CD4-positive, alpha-beta T cell (primary cell): Measurements from ENCODE around the gene PKDREJ. TPM values are rescaled to one million over a fixed set of nuclear protein-coding genes. Genes with fewer than 3 reads are reported as not detected.

Source experiments
- ATAC-seq: fragments of 200-7000 bp; cut with Tn5 transposase; one replicate; pipeline ENCODE4 v1.10.0; 2022; ENCODE audit warnings: mild to moderate bottlenecking; ENCODE audit not compliant: poor library complexity
- CTCF ChIA-PET: fragments of 350-600 bp; sonication (Branson Sonifier 250); formaldehyde crosslinking; loops from one replicate; lab custom pipeline; 2021; ENCODE audit warnings: antibody characterized with exemption, inconsistent platforms; lab: Charles Lee
- POLR2A ChIA-PET: fragments of 350-600 bp; sonication (Branson Sonifier 250); formaldehyde crosslinking; loops from one replicate; lab custom pipeline; 2021; ENCODE audit warnings: antibody characterized with exemption, inconsistent platforms; lab: Charles Lee
- DNase-seq, 14 experiments: peaks; one replicate each; pipeline ENCODE4 v3.0.0-alpha.2; 2013 to 2020; ENCODE audit warnings: mixed read lengths in 2 of 14
- H3K27ac ChIP-seq, 2 donors: one replicate each; pipeline versions ENCODE4 v1.5.1 to v1.7.0; 2013; ENCODE audit warnings: low read length in 2 of 2, low read depth in 1 of 2, mild to moderate bottlenecking in 1 of 2
- H3K27me3 ChIP-seq, 2 experiments: 1 replicate in 1 of 2; 2 replicates in 1 of 2; pipeline versions ENCODE4 v1.6.1 to v1.7.0; 2013; ENCODE audit warnings: low read length in 2 of 2, control low read depth in 1 of 2, mild to moderate bottlenecking in 1 of 2, moderate library complexity in 1 of 2; ENCODE audit not compliant: insufficient read depth in 2 of 2, control insufficient read depth in 1 of 2
- H3K36me3 ChIP-seq: one replicate; pipeline ENCODE4 v1.6.1; 2013; ENCODE audit warnings: low read length, control low read depth; ENCODE audit not compliant: insufficient read depth
- H3K4me1 ChIP-seq: one replicate; pipeline ENCODE4 v1.6.1; 2013; ENCODE audit warnings: low read length, control low read depth; ENCODE audit not compliant: insufficient read depth
- H3K4me3 ChIP-seq: one replicate; pipeline ENCODE4 v1.5.1; 2013; ENCODE audit warnings: mild to moderate bottlenecking, low read length, moderate library complexity
- H3K9me3 ChIP-seq, 2 experiments: 1 replicate in 1 of 2; 2 replicates in 1 of 2; pipeline versions ENCODE4 v1.6.1 to v1.7.0; 2013; ENCODE audit warnings: low read length in 2 of 2, mild to moderate bottlenecking in 2 of 2, control low read depth in 1 of 2, moderate library complexity in 1 of 2; ENCODE audit not compliant: control insufficient read depth in 1 of 2, insufficient read depth in 1 of 2
- H3K27ac Mint-ChIP-seq: one replicate; pipeline ENCODE4 v1.8.0; 2020; ENCODE audit warnings: mixed read lengths
- H3K27me3 Mint-ChIP-seq: one replicate; pipeline ENCODE4 v1.8.0; 2021; ENCODE audit warnings: mixed read lengths
- H3K36me3 Mint-ChIP-seq: one replicate; pipeline ENCODE4 v1.8.0; 2021; ENCODE audit warnings: low read depth, mixed read lengths
- H3K4me1 Mint-ChIP-seq: one replicate; pipeline ENCODE4 v1.8.0; 2021; ENCODE audit warnings: low read depth, mixed read lengths
- H3K4me3 Mint-ChIP-seq: one replicate; pipeline ENCODE4 v1.8.0; 2020; ENCODE audit warnings: mild to moderate bottlenecking, mixed read lengths
- H3K9me3 Mint-ChIP-seq: one replicate; pipeline ENCODE4 v1.8.0; 2020; ENCODE audit warnings: mixed read lengths
- intact Hi-C, 2 experiments: fragments of 100-400 bp; cut with DNase I in 1 of 2; cut with micrococcal nuclease in 1 of 2; formaldehyde crosslinking; loops; one replicate each; pipeline versions ENCODE4 v1.15.1 to v1.9.0; 2023 to 2025; cut with DNase I, micrococcal nuclease
- total RNA-seq, 174 experiments: library from RNA in 2 of 174; stranded (reverse) in 2 of 174; gene quantifications; one replicate each; pipeline ENCODE4 v1.2.3 and lab custom pipeline; 2021 to 2026
- TF ChIP-seq, protein P1 (sequence below): fragments of 200-600 bp; IDR thresholded peaks from one replicate; pipeline ENCODE4 v1.8.0; 2022; ENCODE audit warnings: antibody characterized with exemption, mild to moderate bottlenecking

PKDREJ gene
- total RNA-seq, 2 experiments from 2014 or later = not detected

DNA sequence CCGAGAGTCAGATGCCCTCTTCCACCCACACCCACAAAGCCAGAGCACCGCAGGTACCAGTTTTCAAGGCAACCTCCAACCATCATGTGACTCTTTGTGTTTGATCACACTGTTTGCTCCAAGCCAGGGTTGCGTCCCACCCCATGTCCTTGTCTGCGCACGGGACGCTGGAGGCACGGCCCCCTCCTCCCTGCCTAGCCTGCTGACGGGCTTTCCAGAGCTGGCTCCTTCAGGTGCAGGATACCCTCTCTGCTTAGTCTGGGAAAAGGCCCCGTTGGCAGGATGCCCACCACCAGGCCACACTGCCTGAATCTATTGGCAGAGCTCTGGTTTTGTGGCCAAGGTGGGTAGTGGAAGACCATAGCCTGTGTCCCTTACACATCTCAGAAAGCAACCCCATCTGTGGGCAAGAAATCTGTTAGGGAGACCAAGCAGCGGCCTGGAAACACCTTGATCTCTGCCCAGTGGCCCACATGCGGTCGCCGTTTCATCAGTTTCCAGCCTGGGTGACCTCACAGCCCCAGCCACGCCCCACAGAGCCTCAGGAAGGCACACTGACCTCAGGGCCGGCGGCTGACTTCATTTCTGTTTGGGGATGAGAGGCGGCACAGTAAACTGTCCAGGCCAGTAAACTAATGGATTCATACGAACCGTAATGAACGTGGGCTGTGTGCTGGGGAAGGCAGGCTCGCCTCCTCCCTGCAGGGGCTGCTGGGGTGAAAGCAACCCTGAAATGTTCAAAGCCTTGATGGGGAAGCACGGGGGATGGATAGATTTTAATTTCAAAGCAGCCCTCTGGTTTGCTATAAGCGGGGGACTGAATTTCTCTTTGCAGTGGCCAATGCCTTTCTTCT is 38.9 kb downstream of the PKDREJ start:
- H3K4me3 Mint-ChIP-seq = no peak overlapping the region
- POLR2A ChIA-PET = no interaction called here
- ATAC-seq = no peak
- H3K27me3 ChIP-seq = no peaks in the 10 kb centered on the region
- no peaks in the 10 kb centered on the region for H3K9me3 Mint-ChIP-seq
- intact Hi-C loops = no loop called here
- CTCF ChIA-PET = no interaction called here
- H3K4me3 ChIP-seq = no peak overlapping the region
- peaks cover 21% of the 10 kb centered on the region for H3K36me3 ChIP-seq
- no peaks in the 10 kb centered on the region for H3K9me3 ChIP-seq
- H3K27me3 Mint-ChIP-seq = no peaks in the 10 kb centered on the region
- no peak overlapping the region for H3K27ac Mint-ChIP-seq
- H3K4me1 ChIP-seq = peaks cover 7% of the 10 kb centered on the region
- DNase-seq = no peak
- H3K27ac ChIP-seq = no peak overlapping the region
- H3K36me3 Mint-ChIP-seq = peaks cover 29% of the 10 kb centered on the region
- H3K4me1 Mint-ChIP-seq = peaks cover 4% of the 10 kb centered on the region
- TF ChIP-seq, protein P1, sequence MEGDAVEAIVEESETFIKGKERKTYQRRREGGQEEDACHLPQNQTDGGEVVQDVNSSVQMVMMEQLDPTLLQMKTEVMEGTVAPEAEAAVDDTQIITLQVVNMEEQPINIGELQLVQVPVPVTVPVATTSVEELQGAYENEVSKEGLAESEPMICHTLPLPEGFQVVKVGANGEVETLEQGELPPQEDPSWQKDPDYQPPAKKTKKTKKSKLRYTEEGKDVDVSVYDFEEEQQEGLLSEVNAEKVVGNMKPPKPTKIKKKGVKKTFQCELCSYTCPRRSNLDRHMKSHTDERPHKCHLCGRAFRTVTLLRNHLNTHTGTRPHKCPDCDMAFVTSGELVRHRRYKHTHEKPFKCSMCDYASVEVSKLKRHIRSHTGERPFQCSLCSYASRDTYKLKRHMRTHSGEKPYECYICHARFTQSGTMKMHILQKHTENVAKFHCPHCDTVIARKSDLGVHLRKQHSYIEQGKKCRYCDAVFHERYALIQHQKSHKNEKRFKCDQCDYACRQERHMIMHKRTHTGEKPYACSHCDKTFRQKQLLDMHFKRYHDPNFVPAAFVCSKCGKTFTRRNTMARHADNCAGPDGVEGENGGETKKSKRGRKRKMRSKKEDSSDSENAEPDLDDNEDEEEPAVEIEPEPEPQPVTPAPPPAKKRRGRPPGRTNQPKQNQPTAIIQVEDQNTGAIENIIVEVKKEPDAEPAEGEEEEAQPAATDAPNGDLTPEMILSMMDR = no peak

DNA sequence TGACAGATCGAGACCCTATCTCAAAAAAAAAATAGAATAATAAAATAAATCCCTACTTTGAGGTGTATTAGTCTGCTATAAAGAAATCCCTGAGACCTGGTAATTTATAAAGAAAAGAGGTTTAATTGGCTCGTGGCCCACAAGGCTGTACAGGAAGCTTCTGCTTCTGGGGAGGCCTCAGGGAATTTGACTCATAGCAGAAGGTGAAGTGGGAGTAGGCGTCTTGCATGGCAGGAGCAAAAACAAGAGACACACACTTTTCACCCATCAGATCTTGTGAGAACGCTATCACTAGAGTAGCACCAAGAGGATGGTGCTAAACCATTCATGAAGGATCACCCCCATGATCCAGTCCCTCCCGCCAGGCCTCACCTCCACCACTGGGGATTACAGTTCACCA is 42.2 kb downstream of the PKDREJ start:
- intact Hi-C loops = no loop called here
- peaks cover 7% of the 10 kb centered on the region for H3K4me1 ChIP-seq
- no peak overlapping the region for H3K4me3 ChIP-seq
- peaks cover 35% of the 10 kb centered on the region for H3K36me3 ChIP-seq
- Mint-ChIP-seq H3K27ac (no peak overlapping the region), H3K27me3 (no peaks in the 10 kb centered on the region), H3K4me1 (peaks cover 4% of the 10 kb centered on the region), H3K4me3 (no peak overlapping the region), H3K36me3 (peaks cover 51% of the 10 kb centered on the region), H3K9me3 (no peaks in the 10 kb centered on the region)
- no peaks in the 10 kb centered on the region for H3K27me3 ChIP-seq
- ChIA-PET CTCF (no interaction called here), POLR2A (no interaction called here)
- H3K27ac ChIP-seq = no peak overlapping the region
- ATAC-seq = no peak
- no peaks in the 10 kb centered on the region for H3K9me3 ChIP-seq
- TF ChIP-seq, protein P1 = no peak
- no peak for DNase-seq

DNA sequence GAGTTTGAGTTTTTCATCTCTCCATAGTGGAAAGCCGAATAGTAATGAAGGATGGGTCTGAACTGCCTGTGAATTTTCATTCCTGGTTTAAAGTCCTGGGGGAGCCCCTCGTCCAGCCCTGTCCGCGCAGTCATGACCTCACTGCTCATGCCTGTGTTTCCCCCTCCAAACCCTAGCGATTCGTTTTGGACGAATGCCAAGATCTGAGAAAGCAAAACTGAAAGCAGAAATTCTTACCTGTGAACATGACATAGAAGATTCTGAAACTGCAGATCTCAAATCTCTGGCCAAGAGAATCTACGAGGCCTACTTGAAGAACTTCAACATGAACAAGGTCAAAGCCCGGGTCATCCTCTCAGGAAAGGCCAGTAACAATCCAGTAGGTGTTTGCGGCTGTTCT is 43.5 kb downstream of the PKDREJ start:
- no peak for ATAC-seq
- Mint-ChIP-seq H3K4me3 (no peak overlapping the region), H3K27me3 (no peaks in the 10 kb centered on the region), H3K36me3 (peaks cover 61% of the 10 kb centered on the region), H3K4me1 (peaks cover 4% of the 10 kb centered on the region), H3K9me3 (no peaks in the 10 kb centered on the region), H3K27ac (no peak overlapping the region)
- ChIA-PET POLR2A (no interaction called here), CTCF (no interaction called here)
- TF ChIP-seq, protein P1 = no peak
- DNase-seq = peak in 2 of 14 experiments; percentile 10 to 42
- Histone ChIP-seq H3K4me1 (peaks cover 7% of the 10 kb centered on the region), H3K4me3 (no peak overlapping the region), H3K36me3 (peaks cover 39% of the 10 kb centered on the region), H3K27me3 (no peaks in the 10 kb centered on the region), H3K9me3 (no peaks in the 10 kb centered on the region), H3K27ac (no peak overlapping the region)
- intact Hi-C loops = no loop called here
